GM21423 (cell line): ENCODE results near the gene NEAT1.
"Not testable (repeated sequence)": the region's sequence is repeated elsewhere in the genome, so short reads cannot be mapped to it uniquely, and the experiment has no call there.

Source experiments
- ATAC-seq: cut with Tn5 transposase; IDR thresholded peaks from one replicate; pipeline ENCODE4 v1.9.1; 2021; ENCODE audit warnings: mild to moderate bottlenecking, moderate library complexity; ENCODE audit not compliant: unreplicated experiment

Gene NEAT1

DNA sequence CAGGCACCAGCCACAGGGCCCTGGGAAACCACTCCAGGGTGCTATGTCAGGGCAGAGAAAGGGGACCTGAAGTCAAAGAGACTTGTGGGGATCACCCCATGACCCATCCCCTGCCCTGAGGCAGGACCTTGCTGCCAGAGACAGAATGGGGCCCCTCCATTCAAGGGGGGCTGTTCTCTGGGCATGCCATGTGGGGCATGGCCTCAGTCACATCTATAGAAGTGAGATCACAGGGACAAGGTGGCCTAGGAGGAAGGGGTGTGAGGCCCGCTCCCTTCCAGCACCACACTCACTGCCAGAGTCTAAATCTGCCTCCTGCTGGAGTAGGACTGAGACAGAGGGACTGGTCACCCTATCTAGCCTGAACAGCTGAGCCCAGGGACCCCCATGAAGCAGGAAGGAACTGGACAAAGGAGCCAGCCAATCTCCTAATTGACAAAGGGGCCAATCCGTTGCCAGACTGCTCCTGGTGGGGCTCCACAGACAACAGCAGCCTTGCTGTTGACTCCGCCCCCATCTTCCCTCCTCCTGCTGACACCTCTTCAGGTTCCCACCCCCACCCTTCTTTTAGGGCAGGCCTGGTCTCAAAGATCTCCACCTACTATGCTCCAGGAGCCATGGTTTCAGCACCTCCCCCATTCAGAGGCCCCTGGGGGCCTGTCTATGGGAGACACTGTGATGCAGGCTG, 26.0 kb downstream of the NEAT1 start:
- no peak for ATAC-seq

DNA sequence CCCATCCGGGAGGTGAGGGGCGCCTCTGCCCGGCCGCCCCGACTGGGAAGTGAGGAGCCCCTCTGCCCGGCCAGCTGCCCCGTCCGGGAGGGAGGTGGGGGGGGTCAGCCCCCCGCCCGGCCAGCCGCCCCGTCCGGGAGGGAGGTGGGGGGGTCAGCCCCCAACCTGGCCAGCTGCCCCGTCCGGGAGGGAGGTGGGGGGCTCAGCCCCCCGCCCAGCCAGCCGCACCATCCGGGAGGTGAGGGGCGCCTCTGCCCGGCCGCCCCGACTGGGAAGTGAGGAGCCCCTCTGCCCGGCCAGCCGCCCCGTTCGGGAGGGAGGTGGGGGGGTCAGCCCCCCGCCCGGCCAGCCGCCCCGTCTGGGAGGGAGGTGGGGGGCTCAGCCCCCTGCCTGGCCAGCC, 28.7 kb downstream of the NEAT1 start:
- not testable (repeated sequence) for ATAC-seq

DNA sequence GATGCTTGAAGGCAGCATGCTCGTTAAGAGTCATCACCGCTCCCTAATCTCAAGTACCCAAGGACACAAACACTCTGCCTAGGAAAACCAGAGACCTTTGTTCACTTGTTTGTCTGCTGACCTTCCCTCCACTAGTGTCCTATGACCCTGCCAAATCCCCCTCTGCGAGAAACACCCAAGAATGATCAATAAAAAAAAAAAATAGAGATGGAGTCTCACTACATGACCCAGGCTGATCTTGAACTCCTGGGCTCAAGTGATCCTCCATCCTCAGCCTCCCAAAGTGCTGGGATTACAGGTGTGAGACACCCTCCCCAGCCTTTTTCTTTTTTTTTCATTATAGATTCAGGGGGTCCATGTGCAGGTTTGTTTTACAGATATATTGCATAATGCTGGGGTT, 29.7 kb downstream of the NEAT1 start:
- ATAC-seq, result not testable (repeated sequence)

- no peak for ATAC-seq
Measured at GRCh38 chr11:65452806-65453490, 30.4 kb downstream of the NEAT1 start.

DNA sequence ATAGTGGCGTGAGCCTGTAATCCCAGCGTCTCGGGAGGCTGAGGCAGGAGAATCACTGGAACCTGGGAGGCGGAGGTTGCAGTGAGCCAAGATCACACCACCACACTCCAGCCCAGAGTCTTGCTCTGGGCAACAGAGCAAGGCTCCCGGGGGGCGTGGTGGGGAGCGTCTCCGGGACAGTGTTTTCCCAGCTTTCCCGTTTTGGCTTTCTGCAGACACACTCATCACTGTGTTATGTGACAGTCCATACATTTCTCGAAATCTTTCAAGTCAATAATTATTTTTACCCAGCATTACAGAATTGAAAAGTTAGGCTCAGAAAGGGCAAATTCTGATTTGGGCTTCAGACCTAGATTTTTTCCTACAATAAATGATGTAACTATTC, 31.7 kb downstream of the NEAT1 start:
- no peak for ATAC-seq

DNA sequence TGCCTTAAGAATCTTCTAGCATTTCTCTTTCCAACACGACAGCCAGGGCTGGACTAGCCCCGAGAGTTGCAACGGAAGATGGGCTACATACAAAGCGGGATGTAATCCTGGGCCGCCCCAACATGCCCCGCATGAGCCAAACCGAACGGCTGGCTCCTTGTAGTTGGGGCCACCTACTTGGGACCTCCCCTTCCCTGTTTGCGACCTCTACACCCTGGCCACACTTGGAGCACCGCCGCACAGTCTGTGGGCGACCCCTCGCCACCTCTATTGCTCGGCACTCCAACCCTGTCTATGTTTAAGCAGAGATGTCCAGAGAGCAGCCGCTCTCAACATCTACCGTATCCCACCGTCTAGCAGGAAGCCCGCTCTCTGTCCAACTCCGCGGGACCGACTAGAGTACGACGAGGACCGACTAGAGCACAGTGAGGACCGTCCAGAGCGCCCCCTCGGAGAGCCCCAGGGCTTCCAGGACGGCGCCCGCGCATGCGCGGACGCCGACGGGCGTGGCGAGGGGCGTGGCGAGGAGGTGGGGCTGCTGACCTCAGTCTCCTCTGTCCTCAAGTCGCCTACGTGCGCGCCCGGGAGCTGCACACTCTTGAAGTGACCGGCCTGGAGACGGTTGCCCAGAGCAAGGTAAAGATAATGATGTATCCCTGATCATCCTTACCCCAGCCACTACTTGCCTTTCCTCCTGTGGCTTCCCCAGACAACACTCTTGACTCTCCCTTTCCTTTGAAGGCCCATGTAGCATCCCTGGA, 32.3 kb downstream of the NEAT1 start:
- ATAC-seq, result peak; percentile 90

DNA sequence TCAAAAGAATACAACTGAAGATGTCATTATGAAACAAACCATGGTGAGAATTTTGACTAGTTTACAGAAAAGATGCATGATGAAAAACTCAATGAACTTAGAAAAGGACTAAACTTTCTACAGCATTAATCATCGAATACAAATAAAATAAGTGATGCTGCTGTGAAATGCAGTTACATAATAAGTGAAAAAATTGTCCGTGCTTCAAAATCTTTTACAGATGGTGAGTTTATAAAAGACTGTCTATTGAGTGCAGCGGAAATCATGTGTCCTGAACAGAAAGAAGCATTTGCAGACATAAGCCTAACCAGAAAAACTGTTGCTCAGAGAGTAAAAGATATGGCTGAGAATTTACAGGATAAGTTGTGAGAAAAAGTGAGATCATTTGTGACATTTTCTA, 33.8 kb downstream of the NEAT1 start:
- no peak for ATAC-seq

DNA sequence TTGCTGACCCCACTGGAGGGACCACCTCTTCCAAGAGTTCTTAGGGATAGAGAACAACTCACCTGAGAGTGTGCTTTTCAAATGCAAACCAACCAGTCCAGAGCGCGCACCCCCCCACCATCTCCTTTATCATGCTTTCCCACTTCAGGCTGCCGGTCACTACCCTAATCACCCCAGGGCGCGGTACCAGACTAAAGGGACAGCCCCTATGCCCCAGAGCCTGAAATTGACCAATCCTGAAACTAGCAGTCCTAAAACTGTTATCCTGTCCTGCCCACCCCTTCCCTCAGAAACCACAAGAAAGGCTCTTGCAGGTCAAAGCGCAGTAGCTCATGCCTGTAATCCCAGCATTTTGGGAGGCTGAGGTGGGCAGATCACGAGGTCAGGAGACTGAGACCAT, 37.0 kb downstream of the NEAT1 start:
- ATAC-seq, result no peak

GRCh38 chr11:65465471-65465870, 42.9 kb downstream of the NEAT1 start:
- ATAC-seq, result not testable (repeated sequence)

GRCh38 chr11:65467306-65467705, 44.7 kb downstream of the NEAT1 start:
- not testable (repeated sequence) for ATAC-seq

DNA sequence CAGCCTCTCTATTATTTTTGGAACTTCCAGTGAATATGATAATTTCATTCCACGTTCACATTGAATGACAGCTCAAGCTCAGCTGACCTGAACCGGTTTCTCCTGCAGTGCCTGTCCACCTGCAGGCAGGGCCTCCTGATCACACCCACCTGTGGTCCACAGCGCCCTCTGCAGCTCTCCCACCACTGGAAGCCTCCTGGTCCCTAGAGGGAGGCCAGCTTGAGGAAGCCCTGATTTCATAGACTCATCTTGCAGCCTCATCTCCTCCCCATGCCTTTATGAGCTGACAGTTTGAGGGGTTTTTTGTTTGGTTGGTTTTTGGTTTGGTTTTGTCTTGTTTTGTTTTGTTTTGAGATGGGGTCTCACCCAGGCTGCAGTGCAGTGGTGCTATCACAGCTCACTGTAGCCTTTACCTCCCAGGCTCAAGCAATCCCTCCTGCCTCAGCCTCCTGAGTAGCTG, 46.3 kb downstream of the NEAT1 start:
- no peak for ATAC-seq

- ATAC-seq, result no peak
Measured at GRCh38 chr11:65470433-65471049, 47.9 kb downstream of the NEAT1 start.

- ATAC-seq, result no peak
Measured at GRCh38 chr11:65471447-65471891, 48.9 kb downstream of the NEAT1 start.

DNA sequence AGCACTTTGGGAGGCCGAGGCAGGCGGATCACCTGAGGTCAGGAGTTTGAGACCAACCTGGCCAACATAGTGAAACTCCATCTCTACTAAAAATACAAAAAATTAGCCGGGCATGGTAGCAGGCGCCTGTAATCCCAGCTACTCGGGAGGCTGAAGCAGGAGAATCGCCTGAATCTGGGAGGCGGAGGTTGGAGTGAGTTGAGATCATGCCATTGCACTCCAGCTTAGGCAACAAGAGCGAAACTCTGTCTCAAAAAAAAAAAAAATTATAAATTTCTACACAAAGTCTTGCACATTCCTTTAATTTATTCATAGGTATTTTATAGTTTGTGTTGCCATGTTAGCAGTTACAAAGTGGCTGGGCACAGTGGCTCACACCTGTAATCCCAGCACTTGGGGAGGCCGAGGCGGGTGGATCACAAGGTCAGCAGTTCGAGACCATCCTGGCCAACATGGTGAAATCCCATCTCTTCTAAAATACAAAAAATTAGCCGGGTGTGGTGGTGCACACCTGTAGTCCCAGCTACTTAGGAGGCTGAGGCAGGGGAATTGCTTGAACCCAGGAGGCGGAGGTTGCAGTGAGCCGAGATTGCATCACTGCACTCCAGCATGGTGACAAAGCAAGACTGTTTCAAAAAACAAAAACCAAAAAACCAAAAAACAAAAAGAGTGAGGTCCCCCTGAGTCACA, 50.1 kb downstream of the NEAT1 start:
- not testable (repeated sequence) for ATAC-seq

DNA sequence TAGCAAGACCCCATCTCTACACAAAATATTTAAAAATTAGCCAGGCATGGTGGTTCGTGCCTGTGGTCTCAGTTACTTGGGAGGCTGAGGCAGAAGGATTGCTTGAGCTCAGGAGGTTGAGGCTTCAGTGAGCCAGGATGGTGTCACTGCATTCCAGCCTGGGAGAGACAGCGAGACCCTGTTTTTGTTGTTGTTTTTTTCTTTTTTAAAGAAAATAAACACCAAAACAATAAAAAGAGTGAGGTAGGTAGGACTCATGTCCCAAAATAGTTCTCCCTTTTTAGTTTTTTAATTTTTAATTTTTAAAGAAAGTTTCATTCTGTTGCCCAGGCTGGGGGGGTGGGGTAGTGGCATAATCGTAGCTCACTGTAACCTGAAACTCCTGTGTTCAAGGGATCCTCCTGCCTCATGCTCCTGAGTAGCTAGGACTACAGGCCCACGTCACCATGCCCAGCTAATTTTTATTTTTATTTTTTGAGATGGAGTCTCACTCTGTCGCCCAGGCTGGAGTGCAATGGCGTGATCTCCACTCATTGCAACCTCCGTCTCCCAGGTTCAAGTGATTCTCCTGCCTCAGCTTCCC, 50.8 kb downstream of the NEAT1 start:
- ATAC-seq, result no peak

GRCh38 chr11:65474864-65475263, 52.3 kb downstream of the NEAT1 start:
- ATAC-seq, result no peak

DNA sequence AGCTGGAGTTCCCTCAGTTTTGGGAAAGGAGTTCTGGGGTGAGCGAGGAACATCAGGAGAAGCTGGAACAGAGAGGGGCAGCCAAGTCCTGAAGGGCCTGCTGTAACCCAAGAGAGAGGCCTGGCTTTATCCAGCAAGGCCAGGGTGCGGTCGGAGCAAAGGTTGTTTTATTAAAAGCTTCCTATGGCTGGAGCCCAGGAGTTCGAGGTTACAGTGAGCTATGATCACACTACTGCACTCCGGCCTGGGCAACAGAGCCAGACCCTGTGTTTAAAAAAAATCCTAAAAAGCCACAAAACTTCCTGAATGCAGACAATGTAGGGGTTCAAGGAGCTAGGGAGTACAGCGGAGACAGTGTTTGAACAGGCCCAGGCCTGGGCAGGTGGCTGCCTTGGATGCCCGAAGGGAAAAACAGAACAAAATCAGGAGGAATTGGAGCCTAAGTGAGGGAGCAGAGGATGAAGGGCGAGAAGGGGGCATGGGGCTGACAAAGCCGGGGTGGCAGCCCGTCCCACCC, 54.1 kb downstream of the NEAT1 start:
- ATAC-seq, result no peak

DNA sequence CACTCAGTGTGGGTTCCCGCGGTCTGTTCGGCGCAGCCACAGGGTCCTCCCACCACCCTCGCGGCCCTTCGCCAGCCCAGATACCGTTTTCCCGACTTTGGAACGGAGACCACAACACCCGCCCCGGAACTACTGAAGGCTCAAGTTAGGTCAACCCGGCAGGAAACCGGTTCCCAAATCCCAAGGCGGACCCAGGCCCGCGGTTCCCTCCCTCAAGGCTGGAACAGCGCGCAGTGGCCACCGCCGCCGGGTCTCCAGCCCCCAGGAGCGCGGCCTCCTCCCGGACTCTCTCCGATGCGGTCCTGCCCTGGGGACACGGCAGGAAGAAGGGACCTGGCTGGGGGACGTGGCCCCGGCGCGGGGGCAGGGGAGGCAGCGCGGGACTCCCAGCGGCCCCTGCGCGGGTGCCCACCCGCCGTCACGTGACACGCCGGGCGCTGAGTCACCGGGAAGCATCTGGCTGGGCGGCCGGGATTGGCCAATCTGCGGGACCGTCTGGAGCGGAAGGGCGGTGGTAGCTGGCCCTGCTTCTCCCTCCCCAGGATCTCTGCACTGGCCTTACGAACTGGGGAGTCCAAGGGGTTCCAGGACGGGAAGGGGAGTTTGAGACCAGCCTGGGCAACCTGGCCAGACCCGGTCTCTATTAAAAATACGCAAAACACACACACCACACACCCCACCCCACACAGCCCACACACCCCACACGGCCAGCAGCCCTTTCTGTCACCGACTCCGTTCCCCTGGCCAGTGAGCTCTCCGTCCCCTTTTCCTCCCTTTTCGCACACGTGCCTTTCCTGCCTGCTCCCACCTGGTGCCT, 54.8 kb downstream of the NEAT1 start:
- peak; percentile 77 for ATAC-seq
